Iris pigment epithelial cell (primary cell): ENCODE measurements around the gene HOXC6.
A peak's percentile ranks its signal among the peaks of the same experiment; 100 is the strongest.
"Not testable (repeated sequence)": the region's sequence is repeated elsewhere in the genome, so short reads cannot be mapped to it uniquely, and the experiment has no call there.

Source experiments
- DNase-seq: peaks from one replicate; pipeline ENCODE4 v3.0.0-alpha.2; 2011; ENCODE audit warnings: low read depth

HOXC6 gene

DNA sequence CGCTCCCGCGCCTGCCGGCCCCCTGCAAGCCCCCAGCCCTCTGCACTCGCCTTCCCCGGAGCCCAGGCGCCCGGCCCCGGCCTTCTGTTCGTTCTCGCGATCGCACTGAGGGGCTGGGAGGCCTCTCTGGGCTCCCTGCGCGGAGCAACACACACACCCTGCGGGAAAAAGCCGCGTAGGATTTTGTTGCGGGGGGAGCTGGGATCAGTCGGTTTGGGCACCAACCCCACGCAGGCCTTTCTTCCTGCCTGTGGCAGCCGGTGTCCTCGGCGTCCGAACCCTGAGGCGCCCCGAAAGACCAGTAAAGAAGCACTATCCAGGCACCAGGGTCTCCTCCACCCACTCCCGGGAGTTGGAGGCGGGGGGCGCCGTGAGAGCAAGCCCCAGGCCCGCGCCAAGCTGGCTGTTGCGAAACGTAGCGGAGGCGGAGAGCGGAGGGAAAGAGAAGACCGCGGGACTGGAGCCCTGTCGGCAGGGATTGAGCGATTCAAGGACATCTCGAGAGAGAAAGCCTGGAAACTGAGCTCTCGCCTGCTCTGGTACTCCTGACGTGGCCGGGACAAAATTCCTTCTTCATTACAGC is 2.7 kb downstream of the HOXC6 start:
- peak; percentile 68 for DNase-seq

GRCh38 chr12:54031480-54031879 is 3.2 kb downstream of the HOXC6 start:
- no peak for DNase-seq

GRCh38 chr12:54032086-54032619 is 3.9 kb downstream of the HOXC6 start:
- DNase-seq: no peak

DNA sequence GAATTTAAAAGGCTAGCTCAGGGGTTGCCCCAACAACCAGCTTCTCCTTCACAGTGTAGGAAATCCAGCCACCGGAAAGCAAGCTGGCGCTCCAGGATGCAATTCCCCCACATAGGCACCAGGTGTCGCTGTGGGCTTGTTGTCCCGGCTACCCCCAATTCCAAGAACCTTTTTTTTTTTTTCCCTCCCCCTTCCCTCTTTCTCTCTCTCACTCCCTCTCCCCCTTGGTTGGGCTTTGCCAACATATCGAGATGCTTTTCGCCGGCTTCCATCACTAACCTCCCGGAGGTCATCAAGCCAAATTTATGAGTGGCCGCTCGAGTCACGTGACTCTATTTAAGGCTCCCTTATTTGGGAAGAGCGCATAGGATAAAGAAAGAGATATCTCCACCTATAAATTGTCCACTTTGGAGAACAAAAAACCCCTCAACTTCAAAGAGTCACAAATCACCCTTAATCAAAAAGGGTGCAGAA is 4.4 kb downstream of the HOXC6 start, which contains the start of gene HOXC5:
Gene HOXC5 (plus strand): TSS at position 424 of the 474 bp plus-strand sequence. CDS start 73 bp downstream, outside the sequence.
- DNase-seq: peak; percentile 64

DNA sequence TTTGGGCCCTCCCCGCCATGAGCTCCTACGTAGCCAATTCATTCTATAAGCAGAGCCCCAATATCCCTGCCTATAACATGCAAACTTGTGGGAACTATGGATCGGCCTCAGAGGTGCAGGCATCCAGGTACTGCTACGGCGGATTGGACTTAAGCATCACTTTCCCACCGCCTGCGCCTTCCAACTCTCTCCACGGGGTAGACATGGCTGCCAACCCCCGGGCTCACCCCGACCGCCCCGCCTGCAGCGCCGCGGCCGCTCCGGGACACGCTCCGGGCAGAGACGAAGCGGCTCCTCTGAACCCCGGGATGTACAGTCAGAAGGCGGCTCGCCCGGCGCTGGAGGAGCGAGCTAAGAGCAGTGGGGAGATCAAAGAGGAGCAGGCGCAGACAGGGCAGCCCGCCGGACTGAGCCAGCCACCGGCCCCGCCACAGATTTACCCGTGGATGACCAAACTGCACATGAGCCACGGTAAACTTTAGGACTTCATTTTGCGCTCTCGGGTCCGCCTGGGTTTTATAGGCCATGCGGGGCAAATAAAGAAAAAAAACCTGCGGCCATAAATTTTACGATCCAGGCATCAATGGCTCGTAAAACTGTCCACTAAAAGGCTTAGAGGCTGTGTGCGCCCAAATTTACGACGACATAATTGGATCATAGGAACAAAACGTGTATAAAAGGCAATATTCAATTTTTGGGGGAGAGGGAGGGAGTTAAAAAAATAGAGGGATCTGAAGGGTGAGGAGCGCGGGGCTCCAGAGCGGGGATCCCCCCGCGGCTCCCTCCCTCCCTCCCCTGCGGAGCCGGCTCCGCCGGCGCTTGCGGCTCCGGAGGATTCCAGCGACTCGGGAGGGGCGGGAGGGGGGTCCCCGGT is 5.1 kb downstream of the HOXC6 start:
- DNase-seq: peak; percentile 50

- peak; percentile 11 for DNase-seq
Measured at GRCh38 chr12:54033980-54034784, 5.9 kb downstream of the HOXC6 start.

DNA sequence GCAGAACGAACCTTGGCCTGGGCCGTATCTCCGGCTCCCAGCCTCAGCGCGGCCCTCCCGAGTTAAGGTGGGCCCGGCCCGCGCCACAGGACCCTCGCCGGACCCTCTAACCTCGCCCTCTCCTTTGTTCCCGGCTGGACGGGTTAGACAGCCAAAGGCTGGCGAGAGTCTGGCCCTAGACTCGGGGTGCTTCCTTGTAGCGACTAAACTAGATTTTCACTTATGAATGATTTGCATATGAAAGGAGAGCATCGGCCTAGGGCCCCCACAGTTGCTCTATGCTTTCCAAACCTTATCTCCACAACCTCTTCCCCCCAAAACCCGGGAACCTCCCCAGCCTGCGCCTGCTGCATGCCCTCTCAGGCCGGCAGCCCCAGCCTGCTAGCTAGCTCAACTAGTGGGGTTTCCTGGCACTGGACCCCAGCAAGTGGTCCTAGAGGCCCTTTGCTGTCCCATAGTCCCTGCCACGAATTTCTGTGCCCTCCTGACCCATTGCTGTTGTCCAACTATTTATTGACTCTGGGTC is 6.6 kb downstream of the HOXC6 start:
- DNase-seq: no peak

DNA sequence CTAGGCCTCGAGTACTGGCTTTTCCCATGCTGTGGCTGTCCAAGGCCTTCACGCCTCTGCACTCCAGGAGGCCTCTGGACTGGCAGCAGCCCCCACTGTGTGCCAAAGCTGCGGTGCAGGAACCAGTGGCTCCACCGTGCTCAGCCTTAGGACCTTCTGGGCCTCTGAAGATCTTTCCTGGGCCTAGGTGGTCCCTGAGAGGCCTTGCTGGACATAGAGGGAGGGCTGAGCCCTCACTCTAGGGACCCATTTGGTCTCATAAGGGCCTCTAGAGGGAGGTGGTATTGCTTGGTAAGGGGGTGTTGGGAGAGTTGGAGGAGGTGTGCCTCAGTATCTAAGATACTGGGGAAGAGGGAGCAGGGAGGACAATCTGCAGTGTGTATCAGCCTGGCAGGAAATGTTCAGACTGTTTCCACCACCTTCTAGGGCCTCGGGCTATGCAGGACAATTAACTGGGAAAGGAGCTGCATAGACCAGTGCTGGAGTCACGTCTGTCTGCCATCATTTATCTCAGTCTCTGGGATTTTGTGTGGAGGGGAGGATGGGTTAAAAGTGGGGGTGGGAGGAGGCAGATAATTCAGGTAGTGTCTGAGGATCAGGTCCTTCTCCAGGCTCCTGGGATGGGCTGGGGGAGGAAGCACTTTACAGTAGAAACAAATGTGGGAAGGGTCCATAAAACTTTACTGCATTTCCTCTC is 7.5 kb downstream of the HOXC6 start:
- no peak for DNase-seq

- no peak for DNase-seq
Measured at GRCh38 chr12:54036620-54037359, 8.6 kb downstream of the HOXC6 start.

- no peak for DNase-seq
Measured at GRCh38 chr12:54037360-54038283, 9.4 kb downstream of the HOXC6 start.

- no peak for DNase-seq
Measured at GRCh38 chr12:54038284-54038870, 10.1 kb downstream of the HOXC6 start.

GRCh38 chr12:54038871-54039414 is 10.7 kb downstream of the HOXC6 start:
- DNase-seq: no peak

- DNase-seq: no peak
Measured at GRCh38 chr12:54039417-54040147, 11.3 kb downstream of the HOXC6 start.

DNA sequence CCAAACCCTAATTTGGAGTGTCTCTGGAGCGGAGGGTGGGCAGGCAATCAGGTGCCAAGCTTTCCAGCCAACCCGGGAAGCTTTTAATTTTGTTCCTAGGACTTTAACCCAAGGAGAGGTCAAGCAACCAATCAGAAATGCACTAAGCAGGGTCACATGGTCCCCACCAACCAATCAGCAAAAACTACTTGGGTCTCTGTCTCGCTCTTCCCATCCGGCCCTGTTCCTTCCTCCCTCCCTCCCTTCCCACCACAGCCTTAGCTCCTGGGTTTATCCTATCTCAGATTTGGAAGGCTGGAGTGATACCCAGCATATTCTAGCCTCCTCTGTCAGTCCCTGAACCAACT is 11.9 kb downstream of the HOXC6 start:
- DNase-seq: no peak

- no peak for DNase-seq
Measured at GRCh38 chr12:54040648-54041047, 12.4 kb downstream of the HOXC6 start.

GRCh38 chr12:54041097-54041690 is 13.0 kb downstream of the HOXC6 start:
- no peak for DNase-seq

DNA sequence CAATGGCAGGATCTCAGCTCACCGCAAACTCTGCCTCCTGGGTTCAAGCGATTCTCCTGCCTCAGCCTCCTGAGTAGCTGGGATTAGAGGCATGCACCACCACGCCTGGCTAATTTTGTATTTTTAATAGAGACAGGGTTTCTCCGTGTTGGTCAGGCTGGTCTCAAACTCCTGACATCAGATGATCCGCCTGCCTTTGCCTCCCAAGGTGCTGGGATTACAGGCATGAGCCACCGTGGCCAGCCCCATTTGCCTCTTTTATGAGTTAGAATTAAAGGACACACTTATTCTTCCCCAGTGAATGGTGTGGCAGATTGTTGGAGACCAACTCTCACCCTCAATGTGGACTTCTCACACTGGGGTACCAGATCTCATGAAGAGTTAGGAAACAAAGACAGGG is 13.8 kb downstream of the HOXC6 start:
- not testable (repeated sequence) for DNase-seq
